Neural progenitor cell (in vitro differentiated cells): ENCODE results near the gene RASGRP2. TPM values are rescaled to one million over a fixed set of nuclear protein-coding genes. Genes with fewer than 3 reads are reported as not detected.

ENCODE experiments used
- DNase-seq: peaks from one replicate; pipeline ENCODE4 v3.0.0-alpha.2; 2016; ENCODE audit warnings: low spot score
- H2AFZ ChIP-seq: fragments of 200-600 bp; sonication (generic); replicated peaks from 2 replicates; pipeline ENCODE4 v1.6.1; 2016; ENCODE audit warnings: antibody characterized with exemption
- H3F3A ChIP-seq: fragments of 200-600 bp; sonication (generic); 2 replicates; pipeline ENCODE4 v1.6.1; 2016; ENCODE audit warnings: antibody characterized with exemption, low read depth
- H3K27ac ChIP-seq: fragments of 200-600 bp; sonication (generic); 2 replicates; pipeline ENCODE4 v1.5.1; 2016; ENCODE audit warnings: mild to moderate bottlenecking
- H3K27me3 ChIP-seq: fragments of 200-600 bp; sonication (generic); 2 replicates; pipeline ENCODE4 v1.6.1; 2016; ENCODE audit warnings: mild to moderate bottlenecking, moderate library complexity
- H3K36me3 ChIP-seq: fragments of 200-600 bp; sonication (generic); 2 replicates; pipeline ENCODE4 v1.5.1; 2016
- H3K4me1 ChIP-seq: fragments of 200-600 bp; sonication (generic); 2 replicates; pipeline ENCODE4 v1.6.1; 2016; ENCODE audit warnings: mixed run types
- H3K4me2 ChIP-seq: fragments of 200-600 bp; sonication (generic); 2 replicates; pipeline ENCODE4 v1.6.1; 2016
- H3K4me3 ChIP-seq: fragments of 200-600 bp; sonication (generic); 2 replicates; pipeline ENCODE4 v1.5.1; 2016
- H3K79me2 ChIP-seq: fragments of 200-600 bp; sonication (generic); 2 replicates; pipeline ENCODE4 v1.6.1; 2016; ENCODE audit warnings: low read depth
- H3K9ac ChIP-seq: fragments of 200-600 bp; sonication (generic); 2 replicates; pipeline ENCODE4 v1.6.1; 2016
- H3K9me3 ChIP-seq: fragments of 200-600 bp; sonication (generic); 2 replicates; pipeline ENCODE4 v1.5.1; 2016; ENCODE audit warnings: low read depth
- H4K20me1 ChIP-seq: fragments of 200-600 bp; sonication (generic); 2 replicates; pipeline ENCODE4 v1.6.1; 2016; ENCODE audit warnings: low read depth
- H3K27ac Mint-ChIP-seq: 3 replicates; pipeline ENCODE4 v1.8.0; 2021; ENCODE audit warnings: mixed read lengths
- H3K27me3 Mint-ChIP-seq: 2 replicates; pipeline ENCODE4 v1.8.0; 2022; ENCODE audit warnings: low read depth, mild to moderate bottlenecking, inconsistent platforms, moderate library complexity, mixed read lengths; ENCODE audit not compliant: insufficient read depth
- H3K36me3 Mint-ChIP-seq: 3 replicates; pipeline ENCODE4 v1.8.0; 2021; ENCODE audit warnings: mixed read lengths
- H3K4me1 Mint-ChIP-seq: 3 replicates; pipeline ENCODE4 v1.8.0; 2021; ENCODE audit warnings: mixed read lengths
- H3K4me3 Mint-ChIP-seq: 3 replicates; pipeline ENCODE4 v1.8.0; 2021; ENCODE audit warnings: mild to moderate bottlenecking, moderate library complexity, mixed read lengths
- H3K9me3 Mint-ChIP-seq: 3 replicates; pipeline ENCODE4 v1.8.0; 2020; ENCODE audit warnings: mixed read lengths
- EZH2 ChIP-seq: fragments of 200-600 bp; sonication (generic); IDR thresholded peaks from 2 replicates; pipeline ENCODE4 v1.6.1; 2017; ENCODE audit warnings: antibody characterized with exemption, mild to moderate bottlenecking, moderate library complexity
- EZH2phosphoT487 ChIP-seq: fragments of 200-600 bp; sonication (generic); IDR thresholded peaks from 2 replicates; pipeline ENCODE4 v1.6.1; 2017; ENCODE audit warnings: antibody characterized with exemption
- total RNA-seq: library from RNA; depleted of rRNA; stranded (reverse); fragments of >200 nt; gene quantifications from 2 replicates; pipeline ENCODE4 v1.2.3, GENCODE V29; 2015; ENCODE audit warnings: low replicate concordance
- TF ChIP-seq, protein P1 (sequence below): fragments of 200-600 bp; sonication (generic); IDR thresholded peaks from 2 replicates; pipeline ENCODE4 v1.5.1; 2017; ENCODE audit warnings: antibody characterized with exemption, mild to moderate bottlenecking

The RASGRP2 gene
- total RNA-seq, 1 donor from 2014 or later = 0.06 TPM

DNA sequence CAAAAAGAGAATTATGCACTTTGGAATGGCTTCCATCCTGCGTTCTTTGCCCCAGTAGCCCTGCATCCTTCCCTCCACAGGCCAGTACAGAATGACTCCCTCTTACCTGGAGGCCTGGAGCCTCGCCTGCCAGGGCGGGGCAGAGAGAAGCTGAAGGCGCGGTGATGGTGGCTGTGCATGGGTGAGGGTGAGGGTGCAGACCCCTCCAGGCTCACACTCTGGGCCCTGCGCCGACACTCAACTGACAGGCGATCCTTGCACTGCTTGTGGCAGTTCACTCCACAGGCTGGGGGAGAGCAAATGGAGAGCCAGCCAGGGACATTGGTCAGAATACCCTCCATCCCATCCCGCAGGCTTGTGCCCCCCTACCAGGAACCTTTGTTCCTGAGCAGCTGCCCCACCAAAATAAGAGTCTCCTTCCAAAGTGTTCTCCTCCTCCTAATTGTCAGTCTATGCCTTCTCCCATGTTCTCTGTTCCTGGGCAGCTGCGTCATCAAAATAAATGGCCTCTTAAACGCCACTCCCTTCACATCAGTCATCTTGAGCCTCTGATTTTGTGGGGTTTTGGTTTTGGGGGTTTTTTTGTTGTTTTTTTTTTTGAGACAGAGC, 15.1 kb downstream of the RASGRP2 start:
- Histone ChIP-seq H3K4me1 (peaks cover 25% of the 10 kb centered on the region), H3F3A (peaks cover 19% of the 10 kb centered on the region), H3K27ac (no peak overlapping the region), H3K9me3 (no peaks in the 10 kb centered on the region), H3K4me2 (no peak overlapping the region), H3K36me3 (no peaks in the 10 kb centered on the region), H3K79me2 (no peaks in the 10 kb centered on the region), H2AFZ (no peak overlapping the region), H3K27me3 (peaks cover 10% of the 10 kb centered on the region), H3K9ac (no peak overlapping the region), H4K20me1 (no peaks in the 10 kb centered on the region), H3K4me3 (no peak overlapping the region)
- Mint-ChIP-seq H3K36me3 (peaks cover 2% of the 10 kb centered on the region), H3K4me1 (peaks cover 56% of the 10 kb centered on the region), H3K9me3 (no peaks in the 10 kb centered on the region), H3K27ac (peak overlapping the region; percentile 57), H3K4me3 (no peak overlapping the region), H3K27me3 (peaks cover 9% of the 10 kb centered on the region)
- TF ChIP-seq EZH2phosphoT487 (no peak), EZH2 (no peak)
- TF ChIP-seq, protein P1, sequence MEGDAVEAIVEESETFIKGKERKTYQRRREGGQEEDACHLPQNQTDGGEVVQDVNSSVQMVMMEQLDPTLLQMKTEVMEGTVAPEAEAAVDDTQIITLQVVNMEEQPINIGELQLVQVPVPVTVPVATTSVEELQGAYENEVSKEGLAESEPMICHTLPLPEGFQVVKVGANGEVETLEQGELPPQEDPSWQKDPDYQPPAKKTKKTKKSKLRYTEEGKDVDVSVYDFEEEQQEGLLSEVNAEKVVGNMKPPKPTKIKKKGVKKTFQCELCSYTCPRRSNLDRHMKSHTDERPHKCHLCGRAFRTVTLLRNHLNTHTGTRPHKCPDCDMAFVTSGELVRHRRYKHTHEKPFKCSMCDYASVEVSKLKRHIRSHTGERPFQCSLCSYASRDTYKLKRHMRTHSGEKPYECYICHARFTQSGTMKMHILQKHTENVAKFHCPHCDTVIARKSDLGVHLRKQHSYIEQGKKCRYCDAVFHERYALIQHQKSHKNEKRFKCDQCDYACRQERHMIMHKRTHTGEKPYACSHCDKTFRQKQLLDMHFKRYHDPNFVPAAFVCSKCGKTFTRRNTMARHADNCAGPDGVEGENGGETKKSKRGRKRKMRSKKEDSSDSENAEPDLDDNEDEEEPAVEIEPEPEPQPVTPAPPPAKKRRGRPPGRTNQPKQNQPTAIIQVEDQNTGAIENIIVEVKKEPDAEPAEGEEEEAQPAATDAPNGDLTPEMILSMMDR = no peak
- no peak for DNase-seq

DNA sequence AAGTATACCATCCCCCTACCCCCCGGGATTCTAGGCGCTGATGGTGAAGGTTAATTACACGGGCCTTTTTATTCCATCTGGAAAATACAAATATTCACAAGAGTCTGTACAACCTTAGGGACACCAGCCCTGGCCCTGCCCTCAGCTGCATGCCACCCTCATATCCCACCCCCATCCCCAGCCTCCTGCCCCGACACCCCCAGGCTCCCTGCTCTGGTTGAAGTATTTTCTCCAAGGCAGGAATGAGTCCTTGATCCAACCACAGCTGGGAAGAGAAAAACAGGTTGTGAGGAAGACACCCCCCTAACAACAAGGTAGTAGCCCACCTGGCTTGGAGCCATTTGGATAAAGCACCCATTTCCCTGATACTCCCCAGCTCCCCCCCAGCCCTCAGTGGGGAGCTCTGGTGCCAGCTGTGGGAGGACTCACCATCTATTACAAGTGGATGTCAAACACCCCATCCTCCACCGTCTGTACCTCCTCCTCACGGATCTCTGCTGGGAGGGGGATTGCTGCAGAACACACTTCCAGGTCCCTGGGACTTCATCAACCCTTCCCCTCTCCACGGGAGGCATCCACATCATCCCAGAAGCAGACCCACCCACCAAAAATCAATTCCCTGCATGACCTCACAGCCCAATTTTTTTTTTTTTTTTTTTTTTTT, 16.9 kb downstream of the RASGRP2 start:
- Histone ChIP-seq H3K79me2 (no peaks in the 10 kb centered on the region), H3K9ac (no peak overlapping the region), H3K27ac (no peak overlapping the region), H4K20me1 (no peaks in the 10 kb centered on the region), H2AFZ (no peak overlapping the region), H3K4me2 (no peak overlapping the region), H3K36me3 (no peaks in the 10 kb centered on the region), H3F3A (peaks cover 18% of the 10 kb centered on the region), H3K27me3 (peaks cover 23% of the 10 kb centered on the region), H3K9me3 (no peaks in the 10 kb centered on the region), H3K4me3 (no peak overlapping the region), H3K4me1 (peaks cover 25% of the 10 kb centered on the region)
- no peaks in the 10 kb centered on the region for H3K9me3 Mint-ChIP-seq
- H3K4me1 Mint-ChIP-seq = peaks cover 58% of the 10 kb centered on the region
- DNase-seq = no peak
- peaks cover 2% of the 10 kb centered on the region for H3K36me3 Mint-ChIP-seq
- H3K27ac Mint-ChIP-seq = peak overlapping the region; percentile 81
- H3K27me3 Mint-ChIP-seq = peaks cover 16% of the 10 kb centered on the region
- TF ChIP-seq EZH2phosphoT487 = no peak
- TF ChIP-seq EZH2 = no peak
- TF ChIP-seq, protein P1 = no peak
- H3K4me3 Mint-ChIP-seq = peak overlapping the region; percentile 71

DNA sequence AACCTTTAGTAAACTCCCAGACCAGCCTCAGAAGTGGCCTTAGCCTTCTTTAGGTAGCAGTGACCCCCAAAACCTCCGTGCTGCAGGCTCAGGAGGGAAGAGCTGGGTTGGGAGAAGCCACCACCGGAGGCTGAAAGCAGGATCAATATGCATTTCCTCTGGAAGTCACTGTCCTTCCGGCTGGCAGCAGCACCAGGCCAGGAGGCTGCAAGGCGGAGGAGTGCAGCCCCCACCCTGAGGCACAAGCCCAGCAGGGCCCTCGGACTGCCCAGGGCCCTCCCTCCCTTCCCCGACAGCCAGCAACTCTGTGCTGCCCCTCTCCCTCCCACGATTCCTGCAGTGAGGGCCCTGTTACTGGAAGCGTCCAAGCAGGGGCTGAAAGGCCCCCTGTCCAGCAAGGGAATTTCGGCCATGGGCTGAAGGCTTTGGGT, 17.7 kb downstream of the RASGRP2 start:
- Histone ChIP-seq H3K27ac (no peak overlapping the region), H3K4me1 (peaks cover 25% of the 10 kb centered on the region), H3K4me2 (peak overlapping the region; percentile 40), H3F3A (peaks cover 13% of the 10 kb centered on the region), H2AFZ (peak overlapping the region; percentile 53), H3K27me3 (peaks cover 31% of the 10 kb centered on the region), H3K9me3 (no peaks in the 10 kb centered on the region), H3K4me3 (no peak overlapping the region), H3K79me2 (no peaks in the 10 kb centered on the region), H4K20me1 (no peaks in the 10 kb centered on the region), H3K9ac (no peak overlapping the region), H3K36me3 (no peaks in the 10 kb centered on the region)
- no peak for TF ChIP-seq EZH2phosphoT487
- TF ChIP-seq, protein P1 = no peak
- TF ChIP-seq EZH2 = no peak
- Mint-ChIP-seq H3K27ac (peak overlapping the region; percentile 81), H3K9me3 (no peaks in the 10 kb centered on the region), H3K4me1 (peaks cover 58% of the 10 kb centered on the region), H3K36me3 (no peaks in the 10 kb centered on the region), H3K4me3 (no peak overlapping the region), H3K27me3 (peaks cover 19% of the 10 kb centered on the region)
- DNase-seq = peak; percentile 36
